Esophagus squamous epithelium (tissue), 4 donors: Measurements from ENCODE around the gene DNAH7.

Source experiments
- POLR2A ChIP-seq, 4 donors: fragments of 450-650 bp; IDR thresholded peaks; one replicate each; pipeline ENCODE4 v1.6.1; 2017; ENCODE audit warnings: antibody characterized with exemption in 4 of 4, mild to moderate bottlenecking in 4 of 4, moderate library complexity in 3 of 4
- TF ChIP-seq, protein P1 (sequence below), 6 experiments: fragments of 450-650 bp in 4 of 6; fragments of 200-600 bp in 2 of 6; sonication (generic) in 2 of 6; IDR thresholded peaks; one replicate each; pipeline ENCODE4 v1.5.1; 2016 to 2019; ENCODE audit warnings: antibody characterized with exemption in 6 of 6, mild to moderate bottlenecking in 4 of 6, moderate library complexity in 4 of 6

DNA sequence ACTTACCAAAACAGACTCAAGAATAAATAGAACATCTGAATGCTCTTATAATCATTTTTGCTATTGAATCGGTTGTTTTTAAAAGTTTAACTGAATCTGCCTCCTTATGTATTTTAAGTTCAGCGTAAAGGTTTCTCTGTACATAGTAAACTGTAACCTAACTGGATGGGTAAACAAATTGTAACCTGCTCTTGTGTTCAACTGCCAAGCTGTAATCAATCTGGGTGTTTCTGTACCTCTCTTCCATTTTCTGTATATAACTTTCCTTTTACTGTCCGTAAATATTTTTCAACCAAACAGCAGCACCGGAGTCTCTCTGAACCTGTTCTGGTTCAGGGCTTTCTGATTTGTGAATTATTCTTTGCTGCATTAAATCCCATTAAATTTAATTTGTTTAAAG is 27.6 kb upstream of the DNAH7 start:
- TF ChIP-seq, protein P1, sequence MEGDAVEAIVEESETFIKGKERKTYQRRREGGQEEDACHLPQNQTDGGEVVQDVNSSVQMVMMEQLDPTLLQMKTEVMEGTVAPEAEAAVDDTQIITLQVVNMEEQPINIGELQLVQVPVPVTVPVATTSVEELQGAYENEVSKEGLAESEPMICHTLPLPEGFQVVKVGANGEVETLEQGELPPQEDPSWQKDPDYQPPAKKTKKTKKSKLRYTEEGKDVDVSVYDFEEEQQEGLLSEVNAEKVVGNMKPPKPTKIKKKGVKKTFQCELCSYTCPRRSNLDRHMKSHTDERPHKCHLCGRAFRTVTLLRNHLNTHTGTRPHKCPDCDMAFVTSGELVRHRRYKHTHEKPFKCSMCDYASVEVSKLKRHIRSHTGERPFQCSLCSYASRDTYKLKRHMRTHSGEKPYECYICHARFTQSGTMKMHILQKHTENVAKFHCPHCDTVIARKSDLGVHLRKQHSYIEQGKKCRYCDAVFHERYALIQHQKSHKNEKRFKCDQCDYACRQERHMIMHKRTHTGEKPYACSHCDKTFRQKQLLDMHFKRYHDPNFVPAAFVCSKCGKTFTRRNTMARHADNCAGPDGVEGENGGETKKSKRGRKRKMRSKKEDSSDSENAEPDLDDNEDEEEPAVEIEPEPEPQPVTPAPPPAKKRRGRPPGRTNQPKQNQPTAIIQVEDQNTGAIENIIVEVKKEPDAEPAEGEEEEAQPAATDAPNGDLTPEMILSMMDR (IDR thresholded peaks at IDR 0.05), result no peak
- no peak for TF ChIP-seq POLR2A (IDR thresholded peaks at IDR 0.05)
